ENCODE measurements around the gene SETD4. TPM values are rescaled to one million over a fixed set of nuclear protein-coding genes. Genes with fewer than 3 reads are reported as not detected.

SETD4 gene
- total RNA-seq, 1 experiment from 2014 or later, result 22.7 TPM

DNA sequence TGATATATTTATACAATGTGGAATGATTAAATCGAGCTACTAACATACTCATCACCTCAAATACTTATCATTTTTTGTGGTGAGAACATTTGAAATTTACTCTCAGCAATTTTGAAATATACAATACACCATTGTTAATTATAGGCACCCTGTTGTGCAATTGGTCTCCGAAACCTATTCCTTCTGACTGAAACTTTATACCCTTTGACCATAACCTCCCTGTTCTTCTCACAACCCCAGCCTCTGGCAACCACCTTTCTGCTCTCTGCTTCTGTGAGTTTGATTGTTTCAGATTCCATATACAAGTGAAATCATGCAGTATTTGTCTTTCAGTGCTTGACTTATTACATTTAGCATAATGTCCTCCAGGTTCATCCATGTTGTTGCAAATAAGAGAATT lies 49.5 kb downstream of the SETD4 start:
- no peak for DNase-seq (ENCODE audit: low read depth, low spot score)
- no peak overlapping the region for H3K27ac ChIP-seq (ENCODE audit: low read depth, low read length)
- no peaks in the 10 kb centered on the region for H3K9me3 ChIP-seq (ENCODE audit: control insufficient read depth in 1 of 2, insufficient read depth in 1 of 2, low read depth in 1 of 2, low read length in 2 of 2)
- H3K27me3 ChIP-seq (ENCODE audit: insufficient read depth, low read length), result no peaks in the 10 kb centered on the region
- no peaks in the 10 kb centered on the region for H3K79me2 ChIP-seq (ENCODE audit: insufficient read depth, low read length)
- no peaks in the 10 kb centered on the region for H3K36me3 ChIP-seq (ENCODE audit: control insufficient read depth in 1 of 2, insufficient read depth in 2 of 2, low read length in 2 of 2)
- H3K9me2 ChIP-seq (ENCODE audit: insufficient read depth), result no peaks in the 10 kb centered on the region
- no peak overlapping the region for H3K9ac ChIP-seq (ENCODE audit: low read length)
- no peak overlapping the region for H3K4me3 ChIP-seq (replicated peaks in 1 of 2; ENCODE audit: low read depth in 1 of 2, low read length in 2 of 2)
- H2AFZ ChIP-seq (ENCODE audit: low read depth, low read length, poor library complexity, severe bottlenecking), result no peak overlapping the region
- ChIA-PET CTCF (no interaction called here), POLR2A (no interaction called here), RAD21 (ENCODE audit: low non-redundant PET in 1 of 2, low total read pairs in 2 of 2, uncharacterized antibody in 2 of 2, unreplicated experiment in 2 of 2) (no interaction called here)
- no peaks in the 10 kb centered on the region for H4K20me1 ChIP-seq (ENCODE audit: insufficient read depth)
- H3K4me2 ChIP-seq (ENCODE audit: low read length), result no peak overlapping the region
- ATAC-seq, result no peak
- H3K4me1 ChIP-seq (ENCODE audit: control insufficient read depth in 1 of 2, insufficient read depth in 2 of 2, low read length in 2 of 2), result no peaks in the 10 kb centered on the region
- intact Hi-C loops (cut with micrococcal nuclease), result no loop called here
- BruUV-seq (replicated peaks), result no TSS peak
- TF ChIP-seq TCF7L2 (IDR thresholded peaks at IDR 0.05; ENCODE audit: borderline replicate concordance, extremely low read depth, insufficient read depth, insufficient read length) (no peak), ZBTB33 (IDR thresholded peaks at IDR 0.05; ENCODE audit: extremely low read depth, insufficient replicate concordance, low read length) (no peak), POLR2AphosphoS5 (IDR thresholded peaks at IDR 0.05; ENCODE audit: low read depth, low read length) (no peak), ZNF274 (IDR thresholded peaks at IDR 0.05; ENCODE audit: low read depth, low read length) (no peak), RAD21 (IDR thresholded peaks at IDR 0.05; ENCODE audit: low read depth) (no peak), SRF (IDR thresholded peaks at IDR 0.05; ENCODE audit: low read depth) (no peak), EGR1 (IDR thresholded peaks at IDR 0.05; ENCODE audit: low read depth) (no peak), EZH2 (IDR thresholded peaks at IDR 0.05) (no peak), CBX3 (IDR thresholded peaks at IDR 0.05; ENCODE audit: low read depth) (no peak), ATF3 (IDR thresholded peaks at IDR 0.05) (no peak), YY1 (IDR thresholded peaks at IDR 0.05; ENCODE audit: extremely low read depth, insufficient replicate concordance, low read depth, low read length) (no peak), FOSL1 (IDR thresholded peaks at IDR 0.05; ENCODE audit: low read depth) (no peak), EZH2phosphoT487 (IDR thresholded peaks at IDR 0.05; ENCODE audit: borderline replicate concordance) (no peak), ELF1 (IDR thresholded peaks at IDR 0.05; ENCODE audit: borderline replicate concordance, low read depth) (no peak)
- TF ChIP-seq, protein P1, sequence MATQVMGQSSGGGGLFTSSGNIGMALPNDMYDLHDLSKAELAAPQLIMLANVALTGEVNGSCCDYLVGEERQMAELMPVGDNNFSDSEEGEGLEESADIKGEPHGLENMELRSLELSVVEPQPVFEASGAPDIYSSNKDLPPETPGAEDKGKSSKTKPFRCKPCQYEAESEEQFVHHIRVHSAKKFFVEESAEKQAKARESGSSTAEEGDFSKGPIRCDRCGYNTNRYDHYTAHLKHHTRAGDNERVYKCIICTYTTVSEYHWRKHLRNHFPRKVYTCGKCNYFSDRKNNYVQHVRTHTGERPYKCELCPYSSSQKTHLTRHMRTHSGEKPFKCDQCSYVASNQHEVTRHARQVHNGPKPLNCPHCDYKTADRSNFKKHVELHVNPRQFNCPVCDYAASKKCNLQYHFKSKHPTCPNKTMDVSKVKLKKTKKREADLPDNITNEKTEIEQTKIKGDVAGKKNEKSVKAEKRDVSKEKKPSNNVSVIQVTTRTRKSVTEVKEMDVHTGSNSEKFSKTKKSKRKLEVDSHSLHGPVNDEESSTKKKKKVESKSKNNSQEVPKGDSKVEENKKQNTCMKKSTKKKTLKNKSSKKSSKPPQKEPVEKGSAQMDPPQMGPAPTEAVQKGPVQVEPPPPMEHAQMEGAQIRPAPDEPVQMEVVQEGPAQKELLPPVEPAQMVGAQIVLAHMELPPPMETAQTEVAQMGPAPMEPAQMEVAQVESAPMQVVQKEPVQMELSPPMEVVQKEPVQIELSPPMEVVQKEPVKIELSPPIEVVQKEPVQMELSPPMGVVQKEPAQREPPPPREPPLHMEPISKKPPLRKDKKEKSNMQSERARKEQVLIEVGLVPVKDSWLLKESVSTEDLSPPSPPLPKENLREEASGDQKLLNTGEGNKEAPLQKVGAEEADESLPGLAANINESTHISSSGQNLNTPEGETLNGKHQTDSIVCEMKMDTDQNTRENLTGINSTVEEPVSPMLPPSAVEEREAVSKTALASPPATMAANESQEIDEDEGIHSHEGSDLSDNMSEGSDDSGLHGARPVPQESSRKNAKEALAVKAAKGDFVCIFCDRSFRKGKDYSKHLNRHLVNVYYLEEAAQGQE (IDR thresholded peaks at IDR 0.05; ENCODE audit: low read depth), result no peak
- TF ChIP-seq, protein P2, sequence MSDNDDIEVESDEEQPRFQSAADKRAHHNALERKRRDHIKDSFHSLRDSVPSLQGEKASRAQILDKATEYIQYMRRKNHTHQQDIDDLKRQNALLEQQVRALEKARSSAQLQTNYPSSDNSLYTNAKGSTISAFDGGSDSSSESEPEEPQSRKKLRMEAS (IDR thresholded peaks at IDR 0.05), result no peak
- TF ChIP-seq, protein P3, sequence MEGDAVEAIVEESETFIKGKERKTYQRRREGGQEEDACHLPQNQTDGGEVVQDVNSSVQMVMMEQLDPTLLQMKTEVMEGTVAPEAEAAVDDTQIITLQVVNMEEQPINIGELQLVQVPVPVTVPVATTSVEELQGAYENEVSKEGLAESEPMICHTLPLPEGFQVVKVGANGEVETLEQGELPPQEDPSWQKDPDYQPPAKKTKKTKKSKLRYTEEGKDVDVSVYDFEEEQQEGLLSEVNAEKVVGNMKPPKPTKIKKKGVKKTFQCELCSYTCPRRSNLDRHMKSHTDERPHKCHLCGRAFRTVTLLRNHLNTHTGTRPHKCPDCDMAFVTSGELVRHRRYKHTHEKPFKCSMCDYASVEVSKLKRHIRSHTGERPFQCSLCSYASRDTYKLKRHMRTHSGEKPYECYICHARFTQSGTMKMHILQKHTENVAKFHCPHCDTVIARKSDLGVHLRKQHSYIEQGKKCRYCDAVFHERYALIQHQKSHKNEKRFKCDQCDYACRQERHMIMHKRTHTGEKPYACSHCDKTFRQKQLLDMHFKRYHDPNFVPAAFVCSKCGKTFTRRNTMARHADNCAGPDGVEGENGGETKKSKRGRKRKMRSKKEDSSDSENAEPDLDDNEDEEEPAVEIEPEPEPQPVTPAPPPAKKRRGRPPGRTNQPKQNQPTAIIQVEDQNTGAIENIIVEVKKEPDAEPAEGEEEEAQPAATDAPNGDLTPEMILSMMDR (IDR thresholded peaks at IDR 0.05 in 2 of 3, conservative IDR thresholded peaks at IDR 0.05 in 1 of 3; ENCODE audit: borderline replicate concordance in 1 of 3, insufficient read depth in 1 of 3, low read depth in 2 of 3, low read length in 2 of 3), result no peak
